ENCODE data around the gene GTPBP4.

GTPBP4 gene

DNA sequence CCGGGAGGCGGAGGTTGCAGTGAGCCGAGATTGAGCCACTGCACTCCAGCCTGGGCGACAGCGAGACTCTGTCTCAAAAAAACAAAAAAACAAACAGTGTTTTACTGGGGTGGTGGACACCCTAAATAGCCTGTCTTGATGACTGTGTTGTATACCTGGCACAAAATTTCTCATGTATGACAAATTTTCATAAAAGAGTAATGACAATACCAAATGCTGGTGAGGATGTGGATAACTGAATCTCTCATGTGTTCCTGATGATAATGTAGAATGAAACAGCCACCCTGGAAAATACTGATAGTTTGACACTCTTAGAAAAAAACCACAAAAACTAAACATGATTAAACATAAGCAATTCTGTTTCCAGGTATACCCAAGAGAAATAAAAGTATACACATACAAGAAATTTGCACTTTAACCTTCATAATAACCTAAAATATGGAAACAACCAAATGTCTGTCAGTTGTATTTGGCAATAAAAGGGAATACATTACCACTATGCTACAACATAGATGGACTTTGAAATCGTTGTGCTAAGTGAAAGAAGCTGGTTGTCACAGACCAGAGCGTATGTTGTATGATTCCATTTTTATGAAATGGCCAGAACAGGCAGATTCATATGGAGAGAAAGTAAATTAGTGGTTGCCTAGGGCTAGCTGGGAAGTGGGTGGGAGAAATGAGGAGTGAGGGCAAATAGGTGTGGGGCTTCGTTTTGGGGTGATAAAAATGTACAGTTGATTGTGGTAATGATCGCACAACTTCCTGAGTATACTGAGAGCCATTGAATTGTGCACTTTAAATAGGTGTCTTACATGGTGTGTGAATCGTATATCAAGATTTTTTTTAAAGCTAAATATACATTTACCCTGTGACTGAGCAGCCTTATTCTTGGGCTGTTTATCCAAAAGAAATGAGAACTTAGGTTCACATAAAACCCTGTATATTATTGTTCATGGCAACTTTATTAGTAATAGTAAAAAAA is 80.4 kb downstream of the GTPBP4 start:
- no peaks in the 10 kb centered on the region for H3K4me1 ChIP-seq (ENCODE audit: insufficient read depth, low read length)
- H3K4me3 ChIP-seq (ENCODE audit: low read length) = no peak overlapping the region
- no peak overlapping the region for H3K27ac ChIP-seq (ENCODE audit: low read length)
- H3K9ac ChIP-seq (ENCODE audit: low read depth, low read length) = no peak overlapping the region
- H3K36me3 ChIP-seq (ENCODE audit: insufficient read depth, low read depth, low read length) = peaks cover 12% of the 10 kb centered on the region
- H3K9me3 ChIP-seq (ENCODE audit: insufficient read depth, low read depth, low read length) = no peaks in the 10 kb centered on the region
- no peaks in the 10 kb centered on the region for H3K27me3 ChIP-seq (ENCODE audit: insufficient read depth, low read length)

All from iPS-20b (cell line).